Fibroblast of mammary gland (primary cell): ENCODE data around the gene AP2A1.

Source experiments
- DNase-seq: peaks from one replicate; pipeline ENCODE4 v3.0.0-alpha.2; 2010; ENCODE audit warnings: low read depth
- H3K4me3 ChIP-seq: 2 replicates; pipeline ENCODE4 v1.5.1; 2011; ENCODE audit warnings: low read depth, mild to moderate bottlenecking, low read length, moderate library complexity; ENCODE audit not compliant: control insufficient read depth
- CTCF ChIP-seq: conservative IDR thresholded peaks from 2 replicates; pipeline ENCODE4 v1.5.1; 2011; ENCODE audit warnings: low read depth, low read length, inconsistent platforms; ENCODE audit not compliant: control insufficient read depth, insufficient read depth

Gene AP2A1

GRCh38 chr19:49836176-49837008 is 69.6 kb downstream of the AP2A1 start:
- DNase-seq, result no peak
- H3K4me3 ChIP-seq, result no peak overlapping the region
- TF ChIP-seq CTCF, result no peak

- TF ChIP-seq CTCF, result no peak
Observed at GRCh38 chr19:49837009-49837310, 70.2 kb downstream of the AP2A1 start.

GRCh38 chr19:49837425-49837824 is 70.6 kb downstream of the AP2A1 start:
- no peak for TF ChIP-seq CTCF
- H3K4me3 ChIP-seq, result no peak overlapping the region
- no peak for DNase-seq

More at GRCh38 chr19:49837009-49837310, 70.2 kb downstream of the AP2A1 start:
- H3K4me3 ChIP-seq, result no peak overlapping the region
- no peak for DNase-seq

- TF ChIP-seq CTCF, result no peak
- H3K4me3 ChIP-seq, result no peak overlapping the region
- DNase-seq, result no peak
Observed at GRCh38 chr19:49838885-49839588, 72.2 kb downstream of the AP2A1 start.

GRCh38 chr19:49839713-49840112 is 72.9 kb downstream of the AP2A1 start:
- no peak for TF ChIP-seq CTCF
- no peak for DNase-seq

GRCh38 chr19:49840321-49840720 is 73.5 kb downstream of the AP2A1 start:
- no peak for DNase-seq
- no peak for TF ChIP-seq CTCF
- no peak overlapping the region for H3K4me3 ChIP-seq

More at GRCh38 chr19:49839713-49840112, 72.9 kb downstream of the AP2A1 start:
- H3K4me3 ChIP-seq, result no peak overlapping the region
